Measurements from ENCODE around the gene ANK2.

Gene ANK2

GRCh38 chr4:113290666-113291065 lies 241.2 kb downstream of the ANK2 start:
- no peak for DNase-seq (ENCODE audit: low spot score)

- DNase-seq (ENCODE audit: low spot score), result peak; percentile 70
Measured at GRCh38 chr4:113292371-113293042, 243.1 kb downstream of the ANK2 start.

- DNase-seq (ENCODE audit: low spot score), result peak; percentile 15
Measured at GRCh38 chr4:113293043-113293560, 243.6 kb downstream of the ANK2 start.

GRCh38 chr4:113293674-113294073 lies 244.2 kb downstream of the ANK2 start:
- peak; percentile 24 for DNase-seq (ENCODE audit: low spot score)

GRCh38 chr4:113294908-113295307 lies 245.5 kb downstream of the ANK2 start:
- no peak for DNase-seq (ENCODE audit: low spot score)

- DNase-seq (ENCODE audit: low spot score), result no peak
Measured at GRCh38 chr4:113300471-113300928, 251.0 kb downstream of the ANK2 start.

- no peak for DNase-seq (ENCODE audit: low spot score)
Measured at GRCh38 chr4:113302051-113302450, 252.6 kb downstream of the ANK2 start.

- DNase-seq (ENCODE audit: low spot score), result no peak
Measured at GRCh38 chr4:113303315-113303714, 253.9 kb downstream of the ANK2 start.

GRCh38 chr4:113311047-113311446 lies 261.6 kb downstream of the ANK2 start:
- no peak for DNase-seq (ENCODE audit: low spot score)

GRCh38 chr4:113312529-113312928 lies 263.1 kb downstream of the ANK2 start:
- peak; percentile 11 for DNase-seq (ENCODE audit: low spot score)

- no peak for DNase-seq (ENCODE audit: low spot score)
Measured at GRCh38 chr4:113314426-113314825, 265.0 kb downstream of the ANK2 start.

- no peak for DNase-seq (ENCODE audit: low spot score)
Measured at GRCh38 chr4:113316879-113317278, 267.4 kb downstream of the ANK2 start.

- DNase-seq (ENCODE audit: low spot score), result no peak
Measured at GRCh38 chr4:113317523-113317922, 268.1 kb downstream of the ANK2 start.

GRCh38 chr4:113322736-113323135 lies 273.3 kb downstream of the ANK2 start:
- DNase-seq (ENCODE audit: low spot score), result no peak

GRCh38 chr4:113325876-113326615 lies 276.6 kb downstream of the ANK2 start:
- DNase-seq (ENCODE audit: low spot score), result no peak

GRCh38 chr4:113327494-113327893 lies 278.0 kb downstream of the ANK2 start:
- no peak for DNase-seq (ENCODE audit: low spot score)

GRCh38 chr4:113328514-113328913 lies 279.1 kb downstream of the ANK2 start:
- peak; percentile 58 for DNase-seq (ENCODE audit: low spot score)

GRCh38 chr4:113330200-113330599 lies 280.7 kb downstream of the ANK2 start:
- no peak for DNase-seq (ENCODE audit: low spot score)

GRCh38 chr4:113331811-113332210 lies 282.4 kb downstream of the ANK2 start:
- peak; percentile 33 for DNase-seq (ENCODE audit: low spot score)

GRCh38 chr4:113332701-113333100 lies 283.2 kb downstream of the ANK2 start:
- no peak for DNase-seq (ENCODE audit: low spot score)

GRCh38 chr4:113335746-113336145 lies 286.3 kb downstream of the ANK2 start:
- DNase-seq (ENCODE audit: low spot score), result no peak

- no peak for DNase-seq (ENCODE audit: low spot score)
Measured at GRCh38 chr4:113336556-113336955, 287.1 kb downstream of the ANK2 start.

GRCh38 chr4:113339430-113339813 lies 290.0 kb downstream of the ANK2 start:
- no peak for DNase-seq (ENCODE audit: low spot score)
